ENCODE results near the gene FLNC. TPM values are rescaled to one million over a fixed set of nuclear protein-coding genes. Genes with fewer than 3 reads are reported as not detected.

Gene FLNC
- total and polyA plus RNA-seq, 2 of the 4 experiments (the other 2 are of a cell fraction), result 116 to 154 TPM

GRCh38 chr7:128865303-128865702 is 35.1 kb downstream of the FLNC start:
- Histone ChIP-seq H3K14ac (replicated peaks; ENCODE audit: low read depth, low read length) (no peak overlapping the region), H3K18ac (ENCODE audit: low read depth, low read length) (no peak overlapping the region), H2BK120ac (ENCODE audit: low read depth, low read length) (no peak overlapping the region), H2BK15ac (ENCODE audit: low read depth, low read length) (no peak overlapping the region), H3K27me3 (ENCODE audit: control insufficient read depth, insufficient read depth, low read length) (peaks cover 10% of the 10 kb centered on the region; the same call in 1 of the 2 replicates), H4K5ac (ENCODE audit: low read depth, low read length) (no peak overlapping the region), H2AFZ (replicated peaks; ENCODE audit: low read length, poor library complexity) (no peak overlapping the region), H3K9me3 (ENCODE audit: control insufficient read depth, insufficient read depth, low read length) (no peaks in the 10 kb centered on the region), H3K9me1 (ENCODE audit: insufficient read depth, low read length) (peaks cover 5% of the 10 kb centered on the region; the same call in 1 of the 2 replicates), H2AK5ac (ENCODE audit: low read depth, low read length) (no peak overlapping the region), H2AK9ac (replicated peaks; ENCODE audit: low read depth, low read length, poor library complexity) (no peak overlapping the region), H2BK20ac (ENCODE audit: low read depth, low read length) (no peak overlapping the region), H3K4me1 (ENCODE audit: control insufficient read depth, insufficient read depth, low read length) (peaks cover 2% of the 10 kb centered on the region), H3K27ac (ENCODE audit: insufficient read depth, low read length) (no peak overlapping the region), H2BK5ac (ENCODE audit: low read depth, low read length, poor library complexity, severe bottlenecking) (no peak overlapping the region), H3K36me3 (ENCODE audit: control insufficient read depth, insufficient read depth, low read length) (peaks cover 16% of the 10 kb centered on the region), H3K56ac (ENCODE audit: extremely low read depth, insufficient read depth, low read length) (no peak overlapping the region), H4K8ac (ENCODE audit: low read depth in 2 of 2, low read length in 2 of 2) (no peak overlapping the region), H3K9ac (ENCODE audit: low read depth, low read length) (no peak overlapping the region), H3K4ac (ENCODE audit: low read depth, low read length) (no peak overlapping the region), H3K4me2 (ENCODE audit: low read depth, low read length) (no peak overlapping the region), H4K20me1 (ENCODE audit: insufficient read depth, low read length) (peaks cover 35% of the 10 kb centered on the region), H3K23ac (ENCODE audit: low read depth, low read length) (no peak overlapping the region), H3K4me3 (ENCODE audit: insufficient read depth, low read depth, low read length) (no peak overlapping the region), H4K91ac (ENCODE audit: insufficient read depth, low read depth, low read length) (no peak overlapping the region), H3K79me1 (ENCODE audit: low read depth in 1 of 2, low read length in 2 of 2) (peaks cover 11 to 16% of the 10 kb centered on the region in 2 experiments)
- dilution Hi-C loops (cut with HindIII; ENCODE audit: low sequenced_read_pairs, unreplicated experiment) (no loop called here), in situ Hi-C loops (cut with MboI; ENCODE audit: low sequenced_read_pairs) (no loop called here), intact Hi-C loops (cut with micrococcal nuclease) (no loop called here)
- ChIA-PET POLR2A (ENCODE audit: unreplicated experiment) (no interaction called here), CTCF (no interaction called here)
- no peak for DNase-seq
- BruUV-seq (replicated peaks), result no TSS peak
- WGBS, 2 experiments (ENCODE audit: extremely low coverage in 2 of 2, insufficient read length in 1 of 2), result 92% methylated on average over 7 of the region's 12 CpGs; no CpG with 5 or more reads in 1 of the 2 experiments
- ATAC-seq (ENCODE audit: low read depth), result no peak
- TF ChIP-seq CTCF (conservative IDR thresholded peaks at IDR 0.05; ENCODE audit: low read depth, low read length), result no peak
- no peak for TF ChIP-seq MAFK (IDR thresholded peaks at IDR 0.05; ENCODE audit: low read depth, low read length)
- TF ChIP-seq CEBPB (IDR thresholded peaks at IDR 0.05; ENCODE audit: low read depth, low read length), result no peak
- TF ChIP-seq, protein P1, sequence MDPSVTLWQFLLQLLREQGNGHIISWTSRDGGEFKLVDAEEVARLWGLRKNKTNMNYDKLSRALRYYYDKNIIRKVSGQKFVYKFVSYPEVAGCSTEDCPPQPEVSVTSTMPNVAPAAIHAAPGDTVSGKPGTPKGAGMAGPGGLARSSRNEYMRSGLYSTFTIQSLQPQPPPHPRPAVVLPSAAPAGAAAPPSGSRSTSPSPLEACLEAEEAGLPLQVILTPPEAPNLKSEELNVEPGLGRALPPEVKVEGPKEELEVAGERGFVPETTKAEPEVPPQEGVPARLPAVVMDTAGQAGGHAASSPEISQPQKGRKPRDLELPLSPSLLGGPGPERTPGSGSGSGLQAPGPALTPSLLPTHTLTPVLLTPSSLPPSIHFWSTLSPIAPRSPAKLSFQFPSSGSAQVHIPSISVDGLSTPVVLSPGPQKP (IDR thresholded peaks at IDR 0.05; ENCODE audit: borderline replicate concordance, low read depth, low read length), result no peak
- TF ChIP-seq BHLHE40 (IDR thresholded peaks at IDR 0.05; ENCODE audit: low read depth, low read length), result no peak
- TF ChIP-seq CHD1 (IDR thresholded peaks at IDR 0.05; ENCODE audit: low read depth, low read length), result no peak
- no peak for TF ChIP-seq NFE2L2 (IDR thresholded peaks at IDR 0.05; ENCODE audit: low read depth, low read length)
- TF ChIP-seq MAZ (IDR thresholded peaks at IDR 0.05; ENCODE audit: borderline replicate concordance, low read depth, low read length), result no peak

All from IMR-90 (cell line).